Endothelial cell of umbilical vein (primary cell): ENCODE results near the gene ILKAP. TPM values are rescaled to one million over a fixed set of nuclear protein-coding genes. Genes with fewer than 3 reads are reported as not detected.

Experiments
- BruUV-seq: library from RNA; stranded (reverse); fragments of 400-500 nt; replicated peaks from 2 replicates; lab custom pipeline; 2021; lab: Mats Ljungman, UMichigan
- CTCF ChIA-PET: fragments of 300-600, 350-600 bp; sonication (Branson Sonifier 250); formaldehyde crosslinking; loops from one replicate; lab custom pipeline; 2021; ENCODE audit warnings: antibody characterized with exemption, inconsistent platforms; lab: Charles Lee
- POLR2A ChIA-PET: fragments of 300-600, 350-600 bp; sonication (Branson Sonifier 250); formaldehyde crosslinking; loops from one replicate; lab custom pipeline; 2021; ENCODE audit warnings: antibody characterized with exemption, inconsistent platforms; lab: Charles Lee
- DNase-seq: peaks from one replicate; pipeline ENCODE4 v3.0.0-alpha.2; 2011; ENCODE audit warnings: low read depth, low spot score
- FAIRE-seq: peaks from 2 replicates; lab custom pipeline; 2011; peaks lifted over from hg19 to GRCh38; lab: Jason Lieb, UNC
- H2AFZ ChIP-seq: 2 replicates; pipeline ENCODE4 v1.6.0; 2012; ENCODE audit warnings: low read depth, low read length, control low read depth, inconsistent platforms
- H3K27ac ChIP-seq: 2 replicates; pipeline ENCODE4 v1.5.1; 2011; ENCODE audit warnings: low read depth, mild to moderate bottlenecking, control low read depth, low read length, moderate library complexity; ENCODE audit not compliant: insufficient read depth
- H3K27me3 ChIP-seq, 2 experiments: 2 replicates each; pipeline versions ENCODE4 v1.6.0 to v1.6.1; 2011; ENCODE audit warnings: low read length in 2 of 2, mixed read lengths in 1 of 2; ENCODE audit not compliant: control insufficient read depth in 2 of 2, insufficient read depth in 2 of 2
- H3K36me3 ChIP-seq, 2 experiments: 2 replicates in 1 of 2; 3 replicates in 1 of 2; pipeline ENCODE4 v1.5.1; 2011; ENCODE audit warnings: low read length in 2 of 2, mild to moderate bottlenecking in 1 of 2, moderate library complexity in 1 of 2; ENCODE audit not compliant: control insufficient read depth in 2 of 2, insufficient read depth in 2 of 2; ENCODE audit errors: extremely low read depth in 1 of 2
- H3K4me1 ChIP-seq: 3 replicates; pipeline ENCODE4 v1.5.1; 2011; ENCODE audit warnings: mild to moderate bottlenecking, low read length; ENCODE audit not compliant: control insufficient read depth, insufficient read depth; ENCODE audit errors: extremely low read depth
- H3K4me2 ChIP-seq: 2 replicates; pipeline ENCODE4 v1.6.1; 2011; ENCODE audit warnings: low read length, control low read depth, mixed read lengths; ENCODE audit not compliant: insufficient read depth
- H3K4me3 ChIP-seq, 3 experiments: fragments of 200-600 bp in 1 of 3; sonication (generic), shearing (Covaris generic) in 1 of 3; replicated peaks in 1 of 3; 2 replicates each; pipeline ENCODE4 v1.5.1; 2011 to 2016; ENCODE audit warnings: control low read depth in 3 of 3, low read length in 3 of 3, mild to moderate bottlenecking in 2 of 3, inconsistent platforms in 1 of 3, low read depth in 1 of 3, moderate library complexity in 1 of 3; ENCODE audit not compliant: insufficient read depth in 1 of 3
- H3K79me2 ChIP-seq: 2 replicates; pipeline ENCODE4 v1.6.0; 2012; ENCODE audit warnings: low read length, inconsistent platforms; ENCODE audit not compliant: control insufficient read depth, insufficient read depth
- H3K9ac ChIP-seq: replicated peaks from 2 replicates; pipeline ENCODE3; 2011; ENCODE audit warnings: low read length, control low read depth; ENCODE audit not compliant: insufficient read depth; ENCODE audit errors: extremely low read depth
- H3K9me1 ChIP-seq: replicated peaks from 3 replicates; pipeline ENCODE4 v1.6.0; 2011; ENCODE audit warnings: mild to moderate bottlenecking, low read length; ENCODE audit not compliant: control insufficient read depth, insufficient read depth; ENCODE audit errors: extremely low read depth
- H3K9me3 ChIP-seq: replicated peaks from 2 replicates; pipeline ENCODE4 v1.5.1; 2012; ENCODE audit warnings: low read length, inconsistent platforms; ENCODE audit not compliant: control insufficient read depth, insufficient read depth
- H4K20me1 ChIP-seq: replicated peaks from 2 replicates; pipeline ENCODE3; 2011; ENCODE audit warnings: mild to moderate bottlenecking, low read length; ENCODE audit not compliant: control insufficient read depth, insufficient read depth; ENCODE audit errors: extremely low read depth
- CTCF ChIP-seq, 2 donors: IDR thresholded peaks; 1 replicate in 1 of 2; 2 replicates in 1 of 2; pipeline ENCODE4 v1.5.1; 2011; ENCODE audit warnings: low read length in 2 of 2, mild to moderate bottlenecking in 2 of 2, moderate library complexity in 2 of 2, control low read depth in 1 of 2, inconsistent platforms in 1 of 2, low read depth in 1 of 2; ENCODE audit not compliant: insufficient read depth in 1 of 2; ENCODE audit errors: extremely low read depth in 1 of 2
- EZH2 ChIP-seq: IDR thresholded peaks from 2 replicates; pipeline ENCODE4 v1.6.1; 2012; ENCODE audit warnings: borderline replicate concordance, low read depth, mild to moderate bottlenecking, moderate library complexity, low read length, inconsistent platforms; ENCODE audit not compliant: severe bottlenecking
- FOS ChIP-seq: IDR thresholded peaks from 2 replicates; pipeline ENCODE4 v1.6.1; 2011; ENCODE audit warnings: mild to moderate bottlenecking, low read length, moderate library complexity, borderline replicate concordance; ENCODE audit not compliant: insufficient read depth
- GATA2 ChIP-seq: IDR thresholded peaks from 2 replicates; pipeline ENCODE4 v1.7.0; 2011; ENCODE audit warnings: low read depth, mild to moderate bottlenecking, moderate library complexity, mixed read lengths, low read length; ENCODE audit not compliant: insufficient read length, insufficient read depth
- JUN ChIP-seq: IDR thresholded peaks from 2 replicates; pipeline ENCODE4 v1.6.1; 2011; ENCODE audit warnings: borderline replicate concordance, low read depth; ENCODE audit not compliant: insufficient read length, insufficient read depth
- MAX ChIP-seq: IDR thresholded peaks from 2 replicates; pipeline ENCODE4 v1.6.1; 2011; ENCODE audit not compliant: insufficient read depth, insufficient read length
- MYC ChIP-seq: IDR thresholded peaks from one replicate; pipeline ENCODE4 v1.6.1; 2011; ENCODE audit warnings: mild to moderate bottlenecking, low read depth, low read length
- POLR2A ChIP-seq: IDR thresholded peaks from 2 replicates; pipeline ENCODE4 v1.6.1; 2012; ENCODE audit warnings: low read depth, mild to moderate bottlenecking, control low read depth, low read length
- POLR2AphosphoS5 ChIP-seq: IDR thresholded peaks from 2 replicates; pipeline ENCODE4 v1.6.1; 2012; ENCODE audit warnings: low read depth, mild to moderate bottlenecking, control low read depth, low read length, moderate library complexity; ENCODE audit not compliant: insufficient read depth
- dilution Hi-C: fragments of 300-500 bp; cut with MboI; formaldehyde crosslinking; loops from one replicate; pipeline ENCODE4 v1.15.0; 2019; ENCODE audit warnings: low sequenced_read_pairs; ENCODE audit not compliant: extremely low pct_ligation_motif_present
- intact Hi-C: fragments of 100-400 bp; cut with micrococcal nuclease; formaldehyde crosslinking; loops from one replicate; pipeline ENCODE4 v1.10.0; 2022
- polyA plus RNA-seq, 4 experiments: library from polyadenylated mRNA; depleted of rRNA in 3 of 4; stranded (reverse) in 3 of 4; unstranded in 1 of 4; fragments of >200 nt; gene quantifications; 2 replicates each; pipeline versions ENCODE4 v1.2.1 to v1.2.3, GENCODE V29; 2011 to 2012; ENCODE audit warnings: missing spikeins in 1 of 4
- total RNA-seq: library from RNA; stranded (reverse); gene quantifications from 2 replicates; pipeline ENCODE4 v1.2.3, GENCODE V29; 2021

The ILKAP gene
- total and polyA plus RNA-seq, 2 donors (not counting 3 experiments of a cell fraction or from before 2014, with no cell fraction given): 49.2 to 49.8 TPM

GRCh38 chr2:238230699-238231098, 27.2 kb upstream of the ILKAP start:
- no peaks in the 10 kb centered on the region for H3K9me3 ChIP-seq
- no peaks in the 10 kb centered on the region for H3K9me1 ChIP-seq
- H2AFZ ChIP-seq: peak overlapping the region; percentile 53
- intact Hi-C loops (loop anchor here (1.0 to 10.0 kb wide), 2 partner anchors 73 to 166 kb away; partner anchors contain the start of gene SCLY), dilution Hi-C loops (no loop called here)
- BruUV-seq: no TSS peak
- H3K4me1 ChIP-seq: no peaks in the 10 kb centered on the region
- DNase-seq (no peak), FAIRE-seq (no peak)
- H3K36me3 ChIP-seq: no peaks in the 10 kb centered on the region
- H3K9ac ChIP-seq: no peak overlapping the region
- no peaks in the 10 kb centered on the region for H4K20me1 ChIP-seq
- CTCF ChIA-PET: interaction anchor here (1.1 to 1.3 kb wide), 2 partner anchors 231 to 372 kb away, joined by 3 read pairs; no protein-coding TSS in a partner anchor
- POLR2A ChIA-PET: no interaction called here
- peak overlapping the region; percentile 14 for H3K4me2 ChIP-seq
- TF ChIP-seq CTCF (IDR thresholded peaks at IDR 0.05; ENCODE audit: extremely low read depth in 1 of 2, insufficient read depth in 1 of 2, low read depth in 1 of 2, low read length in 2 of 2): no peak
- TF ChIP-seq GATA2: no peak
- no peak for TF ChIP-seq MAX
- H3K79me2 ChIP-seq: no peaks in the 10 kb centered on the region
- H3K27me3 ChIP-seq: peaks cover 5 to 13% of the 10 kb centered on the region in 2 experiments
- H3K27ac ChIP-seq: no peak overlapping the region
- no peak overlapping the region for H3K4me3 ChIP-seq

DNA sequence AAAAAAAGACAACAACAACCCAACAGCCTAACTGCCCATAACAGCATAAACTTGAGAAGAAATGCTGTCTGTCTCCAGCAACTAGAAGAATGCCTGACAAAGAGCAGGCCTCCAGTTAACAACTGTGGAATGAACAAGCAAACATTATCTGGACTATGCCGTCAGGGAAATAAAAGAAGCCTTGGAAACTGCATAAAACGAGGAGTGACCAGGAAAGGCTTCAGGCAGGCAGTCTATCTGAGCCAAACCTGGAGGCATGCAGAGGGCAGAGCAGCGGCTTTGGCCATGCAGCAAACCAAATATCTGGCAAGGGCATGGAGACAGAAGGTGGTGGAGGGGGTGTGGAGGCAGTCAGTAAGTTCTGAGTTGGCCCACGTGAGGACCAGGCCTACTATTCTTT, 25.2 kb upstream of the ILKAP start:
- dilution Hi-C loops: no loop called here
- H3K4me3 ChIP-seq: no peak overlapping the region
- no peak overlapping the region for H2AFZ ChIP-seq

More for the DNA sequence above, 25.2 kb upstream of the ILKAP start:
- TF ChIP-seq POLR2A (no peak), JUN (no peak), MYC (no peak), MAX (no peak), FOS (no peak), GATA2 (no peak), CTCF (IDR thresholded peaks at IDR 0.05; ENCODE audit: extremely low read depth in 1 of 2, insufficient read depth in 1 of 2, low read depth in 1 of 2, low read length in 2 of 2) (no peak), EZH2 (no peak), POLR2AphosphoS5 (no peak)
- intact Hi-C loops: no loop called here
- Histone ChIP-seq H3K4me2 (no peak overlapping the region), H3K79me2 (no peaks in the 10 kb centered on the region), H3K27ac (no peak overlapping the region), H3K9me3 (no peaks in the 10 kb centered on the region), H3K27me3 (peaks cover 5 to 11% of the 10 kb centered on the region in 2 experiments), H3K4me1 (no peaks in the 10 kb centered on the region), H4K20me1 (no peaks in the 10 kb centered on the region), H3K9me1 (no peaks in the 10 kb centered on the region), H3K36me3 (no peaks in the 10 kb centered on the region), H3K9ac (no peak overlapping the region)
- ChIA-PET CTCF (no interaction called here), POLR2A (no interaction called here)
- DNase-seq (no peak), FAIRE-seq (no peak)
- BruUV-seq: no TSS peak
